OCI-LY7 (cell line): Measurements from ENCODE around the gene SEMA6D.

Experiments
- EZH2phosphoT487 ChIP-seq: fragments of 200-600 bp; sonication (generic); IDR thresholded peaks from 2 replicates; pipeline ENCODE4 v1.6.1; 2018; ENCODE audit warnings: low read depth, borderline replicate concordance, mild to moderate bottlenecking, mixed run types, antibody characterized with exemption, low read length, moderate library complexity, mixed read lengths
- TF ChIP-seq, protein P1 (sequence below): fragments of 200-600 bp; sonication (generic); conservative IDR thresholded peaks from 2 replicates; pipeline ENCODE4 v1.5.1; 2014; ENCODE audit warnings: mild to moderate bottlenecking, antibody characterized with exemption, low read length, moderate library complexity, mixed read lengths

- TF ChIP-seq, protein P1, sequence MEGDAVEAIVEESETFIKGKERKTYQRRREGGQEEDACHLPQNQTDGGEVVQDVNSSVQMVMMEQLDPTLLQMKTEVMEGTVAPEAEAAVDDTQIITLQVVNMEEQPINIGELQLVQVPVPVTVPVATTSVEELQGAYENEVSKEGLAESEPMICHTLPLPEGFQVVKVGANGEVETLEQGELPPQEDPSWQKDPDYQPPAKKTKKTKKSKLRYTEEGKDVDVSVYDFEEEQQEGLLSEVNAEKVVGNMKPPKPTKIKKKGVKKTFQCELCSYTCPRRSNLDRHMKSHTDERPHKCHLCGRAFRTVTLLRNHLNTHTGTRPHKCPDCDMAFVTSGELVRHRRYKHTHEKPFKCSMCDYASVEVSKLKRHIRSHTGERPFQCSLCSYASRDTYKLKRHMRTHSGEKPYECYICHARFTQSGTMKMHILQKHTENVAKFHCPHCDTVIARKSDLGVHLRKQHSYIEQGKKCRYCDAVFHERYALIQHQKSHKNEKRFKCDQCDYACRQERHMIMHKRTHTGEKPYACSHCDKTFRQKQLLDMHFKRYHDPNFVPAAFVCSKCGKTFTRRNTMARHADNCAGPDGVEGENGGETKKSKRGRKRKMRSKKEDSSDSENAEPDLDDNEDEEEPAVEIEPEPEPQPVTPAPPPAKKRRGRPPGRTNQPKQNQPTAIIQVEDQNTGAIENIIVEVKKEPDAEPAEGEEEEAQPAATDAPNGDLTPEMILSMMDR = no peak
- TF ChIP-seq EZH2phosphoT487 = no peak
Observed at GRCh38 chr15:47675735-47676134, 41.6 kb upstream of the SEMA6D start.
